CD4-positive, CD25-positive, alpha-beta regulatory T cell (primary cell): Measurements from ENCODE around the gene CAPN9. TPM values are rescaled to one million over a fixed set of nuclear protein-coding genes. Genes with fewer than 3 reads are reported as not detected.

Experiments
- ATAC-seq, 2 donors: fragments of 150-1000 bp; cut with Tn5 transposase; one replicate each; pipeline ENCODE4 v1.10.0; 2021; ENCODE audit warnings: low read depth in 2 of 2, moderate number of reproducible peaks in 2 of 2, moderate library complexity in 1 of 2
- DNase-seq, 3 donors: peaks; one replicate each; pipeline versions ENCODE4 v3.0.0 to v3.0.0-alpha.2; 2012 to 2022; ENCODE audit warnings: mixed read lengths in 1 of 3
- H3K27ac ChIP-seq: one replicate; pipeline ENCODE4 v1.7.0; 2013; ENCODE audit warnings: mild to moderate bottlenecking, low read length; ENCODE audit not compliant: insufficient read depth, poor library complexity, severe bottlenecking
- H3K27me3 ChIP-seq: one replicate; pipeline ENCODE4 v1.7.0; 2013; ENCODE audit warnings: low read length; ENCODE audit not compliant: control insufficient read depth, insufficient read depth
- H3K36me3 ChIP-seq: one replicate; pipeline ENCODE4 v1.7.0; 2013; ENCODE audit warnings: mild to moderate bottlenecking, low read length, moderate library complexity; ENCODE audit not compliant: control insufficient read depth, insufficient read depth
- H3K4me1 ChIP-seq: 2 replicates; pipeline ENCODE4 v1.7.0; 2013; ENCODE audit warnings: mild to moderate bottlenecking, low read length; ENCODE audit not compliant: insufficient read depth, control insufficient read depth, poor library complexity, severe bottlenecking
- H3K4me3 ChIP-seq: one replicate; pipeline ENCODE4 v1.7.0; 2013; ENCODE audit warnings: low read depth, mild to moderate bottlenecking, low read length, moderate library complexity
- H3K9me3 ChIP-seq, 2 experiments: 1 replicate in 1 of 2; 2 replicates in 1 of 2; pipeline ENCODE4 v1.7.0; 2013; ENCODE audit warnings: low read length in 2 of 2, mild to moderate bottlenecking in 1 of 2, moderate library complexity in 1 of 2; ENCODE audit not compliant: control insufficient read depth in 2 of 2
- H3K27ac Mint-ChIP-seq, 3 donors: one replicate each; pipeline ENCODE4 v1.8.0; 2020 to 2022; ENCODE audit warnings: mild to moderate bottlenecking in 3 of 3, mixed read lengths in 3 of 3, moderate library complexity in 2 of 3
- H3K27me3 Mint-ChIP-seq: one replicate; pipeline ENCODE4 v1.8.0; 2022; ENCODE audit warnings: mild to moderate bottlenecking, mixed read lengths
- H3K36me3 Mint-ChIP-seq: one replicate; pipeline ENCODE4 v1.8.0; 2020; ENCODE audit warnings: mixed read lengths
- H3K4me1 Mint-ChIP-seq, 4 donors: one replicate each; pipeline ENCODE4 v1.8.0; 2020 to 2022; ENCODE audit warnings: mixed read lengths in 4 of 4, mild to moderate bottlenecking in 1 of 4
- H3K4me3 Mint-ChIP-seq, 4 donors: one replicate each; pipeline ENCODE4 v1.8.0; 2020 to 2022; ENCODE audit warnings: mild to moderate bottlenecking in 4 of 4, mixed read lengths in 4 of 4, moderate library complexity in 3 of 4
- H3K9me3 Mint-ChIP-seq, 7 donors: one replicate each; pipeline ENCODE4 v1.8.0; 2020 to 2022; ENCODE audit warnings: mixed read lengths in 7 of 7, mild to moderate bottlenecking in 3 of 7, moderate library complexity in 2 of 7
- polyA plus RNA-seq, 4 donors: library from polyadenylated mRNA; unstranded; fragments of 300-500 nt; fragmentation: Illumina TruSeq; gene quantifications; one replicate each; pipeline ENCODE4 v1.2.3, GENCODE V29; 2021
- total RNA-seq: library from RNA; stranded (reverse); gene quantifications from one replicate; pipeline ENCODE4 v1.2.3, GENCODE V29; 2022

CAPN9 gene
- total and polyA plus RNA-seq, 5 donors from 2014 or later = not detected

DNA sequence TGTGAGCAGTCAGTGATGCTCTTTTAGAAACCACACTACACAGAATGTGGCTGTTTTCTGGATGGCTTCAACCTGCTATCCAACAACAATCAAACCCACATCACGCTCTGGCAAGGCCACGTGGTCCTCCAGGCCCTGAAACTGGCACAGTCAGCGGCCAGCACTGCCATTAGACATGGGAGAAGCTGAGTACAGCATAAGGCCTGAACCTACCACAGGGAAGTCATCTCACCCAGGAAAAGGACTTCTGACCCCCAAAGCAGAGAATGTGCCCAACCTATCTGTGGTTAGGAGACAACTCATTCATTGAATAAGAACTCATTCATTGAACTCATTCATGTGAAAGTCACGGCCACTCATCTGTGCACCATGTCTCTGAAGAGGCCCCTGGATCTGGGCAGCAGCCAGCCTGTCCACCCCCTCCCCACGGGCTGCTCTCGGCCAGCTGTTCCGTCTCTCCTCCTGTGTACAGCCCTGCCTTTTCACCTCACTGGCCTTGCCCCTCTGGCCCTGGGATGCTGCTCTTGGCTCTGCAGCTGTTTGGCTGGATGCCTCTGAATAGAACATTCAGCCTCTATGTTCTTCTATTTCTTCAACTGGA, 80.0 kb downstream of the CAPN9 start:
- Histone ChIP-seq H3K27ac (no peak overlapping the region), H3K4me3 (no peak overlapping the region), H3K9me3 (peaks cover 0 to 2% of the 10 kb centered on the region in 2 experiments), H3K4me1 (no peaks in the 10 kb centered on the region), H3K27me3 (no peaks in the 10 kb centered on the region), H3K36me3 (no peaks in the 10 kb centered on the region)
- no peaks in the 10 kb centered on the region for H3K4me1 Mint-ChIP-seq
- no peak overlapping the region for H3K4me3 Mint-ChIP-seq
- H3K27me3 Mint-ChIP-seq = peaks cover 10% of the 10 kb centered on the region
- H3K9me3 Mint-ChIP-seq = peaks cover 0 to 4% (median 0%) of the 10 kb centered on the region in 7 donors
- no peak for DNase-seq
- ATAC-seq = no peak
- no peaks in the 10 kb centered on the region for H3K36me3 Mint-ChIP-seq
- no peak overlapping the region for H3K27ac Mint-ChIP-seq

DNA sequence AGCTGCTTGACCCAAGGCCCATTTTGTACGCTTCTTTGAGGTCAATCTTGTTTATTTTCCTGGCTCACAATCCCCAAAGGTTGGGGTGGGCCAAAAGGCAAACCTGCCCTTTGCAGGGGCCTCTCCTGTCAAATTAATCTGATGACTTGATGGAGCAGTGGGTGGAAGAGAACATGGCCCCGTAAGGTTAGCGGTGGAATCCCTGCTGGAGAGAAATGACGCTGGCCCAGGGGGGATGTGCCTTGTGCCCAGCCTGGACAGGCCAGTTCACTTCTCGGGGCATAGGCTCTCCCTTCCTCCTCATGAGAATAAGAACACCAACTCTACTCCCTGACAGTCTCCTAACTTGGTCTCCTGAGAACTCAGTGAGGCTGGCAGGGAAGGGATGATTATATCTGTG, 80.6 kb downstream of the CAPN9 start:
- no peak overlapping the region for H3K4me3 ChIP-seq
- H3K36me3 ChIP-seq = no peaks in the 10 kb centered on the region
- H3K27ac ChIP-seq = no peak overlapping the region
- H3K27me3 ChIP-seq = no peaks in the 10 kb centered on the region
- peaks cover 0 to 2% of the 10 kb centered on the region in 2 experiments for H3K9me3 ChIP-seq
- no peaks in the 10 kb centered on the region for H3K4me1 Mint-ChIP-seq
- H3K36me3 Mint-ChIP-seq = no peaks in the 10 kb centered on the region
- DNase-seq (no peak), ATAC-seq (no peak)
- peaks cover 10% of the 10 kb centered on the region for H3K27me3 Mint-ChIP-seq
- H3K9me3 Mint-ChIP-seq = peaks cover 0 to 4% (median 0%) of the 10 kb centered on the region in 7 donors
- H3K27ac Mint-ChIP-seq = no peak overlapping the region
- no peak overlapping the region for H3K4me3 Mint-ChIP-seq
- H3K4me1 ChIP-seq = no peaks in the 10 kb centered on the region

DNA sequence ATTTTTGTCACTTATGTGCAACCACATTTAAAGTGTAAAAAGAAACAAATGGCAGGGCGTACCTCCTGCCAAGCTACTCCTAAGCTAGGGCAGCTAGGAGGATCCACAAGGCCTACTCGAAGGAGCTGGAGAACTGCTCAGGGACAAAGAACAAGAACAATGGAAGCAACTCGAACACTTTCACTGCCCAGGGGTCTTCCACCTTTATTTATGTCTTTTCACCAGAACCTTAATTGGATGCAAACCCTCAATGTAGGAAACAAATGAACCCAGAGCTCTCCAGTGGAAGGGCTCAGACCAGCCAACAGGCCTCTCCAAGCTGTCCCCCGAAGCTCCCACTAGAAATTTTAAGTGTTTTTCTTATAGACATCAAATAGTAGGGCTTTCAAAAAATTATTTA, 81.2 kb downstream of the CAPN9 start:
- H3K36me3 ChIP-seq = no peaks in the 10 kb centered on the region
- H3K4me1 ChIP-seq = no peaks in the 10 kb centered on the region
- Mint-ChIP-seq H3K27me3 (peaks cover 14% of the 10 kb centered on the region), H3K36me3 (no peaks in the 10 kb centered on the region), H3K4me3 (no peak overlapping the region), H3K9me3 (peaks cover 0 to 4% (median 0%) of the 10 kb centered on the region in 7 donors), H3K27ac (no peak overlapping the region), H3K4me1 (no peaks in the 10 kb centered on the region)
- no peak for ATAC-seq
- no peak for DNase-seq
- peaks cover 0 to 2% of the 10 kb centered on the region in 2 experiments for H3K9me3 ChIP-seq
- H3K27ac ChIP-seq = no peak overlapping the region
- H3K27me3 ChIP-seq = peaks cover 2% of the 10 kb centered on the region
- no peak overlapping the region for H3K4me3 ChIP-seq

DNA sequence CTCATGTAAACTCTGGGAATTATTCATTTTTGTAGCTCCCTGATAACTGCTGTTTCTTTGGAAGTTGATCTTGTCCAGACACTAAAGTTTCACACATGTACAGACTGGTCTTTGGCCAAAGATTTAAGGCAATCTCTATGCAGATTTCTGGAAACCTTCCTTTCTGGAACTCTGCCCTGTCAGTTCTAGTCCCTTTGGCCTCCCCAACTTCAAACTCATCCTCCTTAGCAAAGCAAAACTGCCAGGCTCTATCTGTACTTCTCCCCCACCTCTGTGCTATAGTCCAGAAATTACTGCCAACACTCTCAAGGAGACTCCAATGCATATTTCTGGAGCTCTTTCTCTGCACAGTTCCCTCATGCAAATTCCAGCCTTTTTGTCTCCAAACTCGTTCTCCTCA, 84.6 kb downstream of the CAPN9 start:
- Mint-ChIP-seq H3K27ac (no peak overlapping the region), H3K36me3 (no peaks in the 10 kb centered on the region), H3K4me3 (no peak overlapping the region), H3K4me1 (no peaks in the 10 kb centered on the region), H3K27me3 (peaks cover 14% of the 10 kb centered on the region), H3K9me3 (peaks cover 0 to 4% (median 0%) of the 10 kb centered on the region in 7 donors)
- no peak for ATAC-seq
- Histone ChIP-seq H3K27me3 (peaks cover 4% of the 10 kb centered on the region), H3K27ac (no peak overlapping the region), H3K9me3 (peaks cover 0 to 2% of the 10 kb centered on the region in 2 experiments), H3K36me3 (no peaks in the 10 kb centered on the region), H3K4me3 (no peak overlapping the region), H3K4me1 (no peaks in the 10 kb centered on the region)
- DNase-seq = no peak

DNA sequence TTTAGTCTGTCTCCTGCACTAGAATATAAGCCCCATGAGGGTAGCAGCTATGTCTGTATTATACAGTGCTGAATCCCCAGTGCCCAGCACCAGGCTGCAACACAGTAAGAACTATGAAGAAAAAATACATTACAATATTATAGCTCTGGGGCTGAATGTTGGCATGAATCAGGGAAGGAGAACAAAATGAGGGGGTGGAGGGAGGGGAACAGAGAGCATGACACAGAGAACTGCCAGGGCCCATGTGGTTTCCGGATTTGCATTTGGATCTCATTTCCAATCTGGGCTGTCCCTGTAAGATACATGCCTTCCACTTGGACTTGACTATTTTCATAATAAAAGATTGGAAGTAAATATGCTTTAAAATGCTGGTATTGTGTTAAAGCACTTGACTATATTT, 85.3 kb downstream of the CAPN9 start:
- Mint-ChIP-seq H3K4me1 (no peaks in the 10 kb centered on the region), H3K27me3 (peaks cover 14% of the 10 kb centered on the region), H3K4me3 (no peak overlapping the region), H3K27ac (no peak overlapping the region), H3K36me3 (no peaks in the 10 kb centered on the region), H3K9me3 (peaks cover 0 to 4% (median 0%) of the 10 kb centered on the region in 7 donors)
- H3K4me1 ChIP-seq = no peaks in the 10 kb centered on the region
- peaks cover 4% of the 10 kb centered on the region for H3K27me3 ChIP-seq
- peaks cover 0 to 2% of the 10 kb centered on the region in 2 experiments for H3K9me3 ChIP-seq
- DNase-seq (no peak), ATAC-seq (no peak)
- no peak overlapping the region for H3K27ac ChIP-seq
- H3K4me3 ChIP-seq = no peak overlapping the region
- H3K36me3 ChIP-seq = no peaks in the 10 kb centered on the region

DNA sequence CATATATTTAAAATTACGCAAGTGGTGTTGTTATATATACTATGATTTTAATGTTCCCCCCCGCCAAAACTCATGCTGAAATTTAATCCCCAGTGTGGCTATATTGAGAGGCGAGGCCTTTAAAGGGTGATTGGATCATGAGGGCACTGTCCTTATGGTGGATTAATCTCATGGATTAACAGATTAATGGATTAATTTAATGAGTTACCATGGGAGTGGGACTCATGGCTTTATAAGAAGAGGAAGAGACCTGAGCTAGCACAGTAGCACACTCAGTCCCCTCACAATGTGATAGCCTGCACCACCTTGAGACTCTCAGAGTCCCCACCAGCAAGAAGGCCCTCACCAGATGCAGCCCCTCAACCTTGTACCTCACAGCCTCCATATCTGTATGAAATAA, 86.3 kb downstream of the CAPN9 start:
- ATAC-seq (no peak), DNase-seq (no peak)
- no peak overlapping the region for H3K27ac Mint-ChIP-seq
- H3K27ac ChIP-seq = no peak overlapping the region
- no peak overlapping the region for H3K4me3 ChIP-seq
- H3K27me3 Mint-ChIP-seq = peaks cover 14% of the 10 kb centered on the region
- no peaks in the 10 kb centered on the region for H3K36me3 Mint-ChIP-seq
- no peaks in the 10 kb centered on the region for H3K4me1 ChIP-seq
- H3K4me3 Mint-ChIP-seq = no peak overlapping the region
- no peaks in the 10 kb centered on the region for H3K4me1 Mint-ChIP-seq
- H3K27me3 ChIP-seq = peaks cover 4% of the 10 kb centered on the region
- no peaks in the 10 kb centered on the region for H3K36me3 ChIP-seq
- peaks cover 0 to 2% of the 10 kb centered on the region in 2 experiments for H3K9me3 ChIP-seq
- H3K9me3 Mint-ChIP-seq = peaks cover 0 to 4% (median 0%) of the 10 kb centered on the region in 7 donors

DNA sequence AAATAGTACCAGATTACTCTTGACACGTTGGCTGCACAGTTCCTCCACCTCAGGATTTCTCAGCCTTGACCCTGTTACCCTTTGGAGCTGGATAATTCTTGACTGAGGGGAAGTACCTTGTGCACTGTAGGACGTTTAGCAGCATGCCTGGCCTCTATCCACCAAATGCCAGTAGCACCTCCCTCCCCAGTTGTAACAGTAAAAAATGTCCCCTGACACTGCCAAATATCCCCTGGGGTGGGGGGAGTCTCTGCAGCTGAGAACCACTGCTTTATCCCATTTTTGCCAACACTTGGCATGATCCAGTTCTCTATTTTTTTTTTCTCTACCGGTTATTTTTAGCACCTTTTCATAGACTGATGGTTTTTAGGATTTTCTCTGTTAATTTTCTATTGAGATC, 87.1 kb downstream of the CAPN9 start:
- peaks cover 0 to 2% of the 10 kb centered on the region in 2 experiments for H3K9me3 ChIP-seq
- H3K4me3 ChIP-seq = no peak overlapping the region
- H3K4me1 ChIP-seq = no peaks in the 10 kb centered on the region
- no peak overlapping the region for H3K27ac ChIP-seq
- Mint-ChIP-seq H3K9me3 (peaks cover 0 to 4% (median 0%) of the 10 kb centered on the region in 7 donors), H3K27ac (no peak overlapping the region), H3K27me3 (peaks cover 9% of the 10 kb centered on the region), H3K36me3 (peaks cover 5% of the 10 kb centered on the region), H3K4me3 (no peak overlapping the region), H3K4me1 (no peaks in the 10 kb centered on the region)
- no peaks in the 10 kb centered on the region for H3K36me3 ChIP-seq
- DNase-seq (no peak), ATAC-seq (no peak)
- H3K27me3 ChIP-seq = peaks cover 4% of the 10 kb centered on the region

DNA sequence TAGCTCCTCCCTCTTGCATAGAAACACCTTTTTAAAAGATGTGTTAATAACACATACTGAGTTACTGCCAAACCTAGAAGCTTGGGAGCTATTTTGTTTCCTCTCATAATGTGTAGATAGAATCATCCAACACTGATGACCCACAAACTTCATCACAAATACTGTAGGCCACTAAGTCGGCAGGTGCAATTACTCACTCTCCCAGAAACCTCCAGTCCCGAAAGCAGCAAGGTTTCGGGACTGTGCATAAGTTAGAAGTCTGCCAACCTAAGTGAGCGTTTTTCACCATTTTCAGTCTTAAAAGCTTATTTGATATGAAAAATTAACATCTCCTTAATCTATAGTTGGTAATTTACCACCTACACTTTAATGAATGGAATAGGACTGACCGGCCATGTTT, 89.2 kb downstream of the CAPN9 start:
- Mint-ChIP-seq H3K9me3 (no peaks in the 10 kb centered on the region), H3K27ac (no peak overlapping the region), H3K36me3 (peaks cover 20% of the 10 kb centered on the region), H3K4me3 (no peak overlapping the region), H3K4me1 (peaks cover 0 to 4% (median 0%) of the 10 kb centered on the region in 4 donors), H3K27me3 (peaks cover 8% of the 10 kb centered on the region)
- Histone ChIP-seq H3K36me3 (no peaks in the 10 kb centered on the region), H3K4me3 (no peak overlapping the region), H3K4me1 (no peaks in the 10 kb centered on the region), H3K27ac (no peak overlapping the region), H3K27me3 (peaks cover 4% of the 10 kb centered on the region), H3K9me3 (no peaks in the 10 kb centered on the region)
- no peak for DNase-seq
- no peak for ATAC-seq
